GM12892 (cell line): ENCODE measurements around the gene MPRIP.

Experiments
- DNase-seq: peaks from one replicate; pipeline ENCODE4 v3.0.0; 2011; ENCODE audit not compliant: insufficient read length
- FAIRE-seq: peaks from 2 replicates; lab custom pipeline; 2011; peaks lifted over from hg19 to GRCh38; lab: Jason Lieb, UNC
- POLR2A ChIP-seq: IDR thresholded peaks from 2 replicates; pipeline ENCODE4 v1.6.1; 2011; ENCODE audit warnings: low read depth, low read length, control low read depth
- POLR2AphosphoS5 ChIP-seq: IDR thresholded peaks from 2 replicates; pipeline ENCODE4 v1.6.1; 2011; ENCODE audit warnings: low read depth, low read length, control low read depth
- TAF1 ChIP-seq: IDR thresholded peaks from 2 replicates; pipeline ENCODE4 v1.6.1; 2011; ENCODE audit warnings: low read depth, mild to moderate bottlenecking, control low read depth, low read length, borderline replicate concordance

MPRIP gene

DNA sequence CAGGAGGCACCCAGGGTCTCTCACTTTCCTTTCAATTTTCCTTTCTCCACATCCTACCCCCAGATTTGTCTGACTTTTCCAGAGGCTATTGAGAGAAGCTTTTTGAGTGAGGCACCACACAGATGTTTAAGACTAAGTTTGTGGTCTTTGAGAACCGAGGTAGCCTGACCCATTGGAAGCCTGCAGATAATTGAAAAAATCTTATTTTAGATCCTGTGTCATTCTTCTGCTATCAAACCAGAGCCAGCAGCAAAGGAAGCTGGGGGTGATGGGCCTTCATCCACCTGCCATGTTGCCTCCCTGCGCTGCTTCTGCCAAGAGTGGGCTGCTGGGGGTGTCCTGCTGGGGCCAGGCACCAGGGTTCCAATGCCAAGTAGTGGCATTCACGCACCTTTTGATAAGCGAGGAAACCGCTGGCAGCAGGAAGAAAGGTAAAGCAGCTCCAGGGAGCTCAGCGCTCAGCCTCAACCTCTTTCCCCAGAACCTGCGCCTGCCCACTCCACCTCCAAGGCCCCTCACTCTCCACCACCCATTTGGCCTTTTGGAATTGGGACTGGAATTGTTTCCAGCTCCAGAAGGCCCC lies 55.6 kb downstream of the MPRIP start:
- FAIRE-seq: no peak
- TF ChIP-seq TAF1: no peak
- no peak for DNase-seq

DNA sequence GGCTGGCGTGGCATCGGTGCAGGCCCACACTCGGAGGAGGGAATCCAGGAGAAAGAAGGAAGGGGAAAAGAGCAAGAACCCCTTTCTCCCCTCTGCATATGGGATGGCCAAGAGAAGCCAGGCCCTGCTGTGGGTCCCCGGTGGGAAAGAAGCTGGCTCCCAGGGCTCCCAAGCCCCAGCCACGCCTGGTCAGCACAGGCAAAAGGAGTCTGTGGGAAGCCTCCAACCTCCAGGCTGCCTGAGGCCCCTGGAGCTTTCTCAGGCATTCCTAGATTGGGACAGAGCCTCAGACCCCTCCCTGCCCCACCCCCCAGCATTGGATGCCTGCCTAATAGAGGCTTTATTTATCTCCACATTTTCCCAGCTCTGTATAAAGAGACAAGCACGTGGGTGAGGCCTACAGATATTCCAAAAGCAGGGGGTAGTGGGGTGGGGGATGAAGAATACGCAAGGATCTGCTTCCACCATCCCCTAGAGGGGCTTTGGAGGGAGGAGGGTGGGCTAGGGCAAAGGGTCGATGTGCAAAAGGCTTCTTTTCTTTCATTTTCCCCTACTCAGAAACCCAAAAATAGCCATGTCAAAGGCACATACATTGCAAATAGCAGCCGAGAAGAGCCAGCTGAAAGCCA lies 56.4 kb downstream of the MPRIP start:
- FAIRE-seq (no peak), DNase-seq (no peak)
- TF ChIP-seq POLR2AphosphoS5 (no peak), TAF1 (no peak), POLR2A (no peak)

DNA sequence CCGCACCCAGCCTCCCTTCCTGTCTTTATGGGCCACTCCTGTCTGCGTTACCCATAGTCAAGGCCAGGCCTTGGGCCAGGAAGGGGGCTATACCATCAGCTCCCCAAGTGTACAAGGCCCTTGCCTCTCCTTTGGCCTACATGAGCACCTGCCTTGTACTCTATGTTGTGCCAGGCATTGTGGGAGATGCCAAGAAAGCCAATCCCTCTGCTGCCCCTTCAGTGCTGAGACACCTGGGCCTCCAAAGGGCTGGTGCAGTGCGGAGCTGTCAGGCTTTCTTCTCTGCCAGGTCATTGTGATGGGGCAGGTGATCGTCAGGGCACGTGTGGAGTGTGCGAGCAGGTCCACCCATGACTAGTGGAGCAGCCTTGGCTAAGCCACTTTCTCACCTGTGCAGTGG lies 59.9 kb downstream of the MPRIP start:
- DNase-seq (no peak), FAIRE-seq (no peak)
- TF ChIP-seq TAF1: no peak
- TF ChIP-seq POLR2AphosphoS5: no peak
- no peak for TF ChIP-seq POLR2A

DNA sequence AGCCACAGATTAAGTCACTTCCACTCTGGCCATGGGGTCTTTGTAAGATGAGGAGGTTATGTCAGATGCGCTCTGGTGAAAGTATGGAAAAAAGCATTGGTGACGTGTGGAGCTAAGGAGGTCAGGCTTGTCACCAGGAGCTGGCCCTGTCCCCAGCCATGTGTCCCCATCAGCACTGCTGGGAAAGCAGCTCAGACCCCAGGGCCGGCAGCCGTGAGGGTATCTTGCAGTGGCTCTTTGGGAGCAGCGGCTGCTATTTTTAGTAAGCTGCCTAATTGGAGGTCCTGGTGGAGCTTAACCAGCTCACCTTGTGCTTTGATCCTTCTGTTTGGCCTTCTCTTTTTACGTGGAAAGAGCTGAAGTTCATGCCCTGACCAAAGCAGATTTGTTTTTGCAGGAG lies 60.9 kb downstream of the MPRIP start:
- no peak for FAIRE-seq

DNA sequence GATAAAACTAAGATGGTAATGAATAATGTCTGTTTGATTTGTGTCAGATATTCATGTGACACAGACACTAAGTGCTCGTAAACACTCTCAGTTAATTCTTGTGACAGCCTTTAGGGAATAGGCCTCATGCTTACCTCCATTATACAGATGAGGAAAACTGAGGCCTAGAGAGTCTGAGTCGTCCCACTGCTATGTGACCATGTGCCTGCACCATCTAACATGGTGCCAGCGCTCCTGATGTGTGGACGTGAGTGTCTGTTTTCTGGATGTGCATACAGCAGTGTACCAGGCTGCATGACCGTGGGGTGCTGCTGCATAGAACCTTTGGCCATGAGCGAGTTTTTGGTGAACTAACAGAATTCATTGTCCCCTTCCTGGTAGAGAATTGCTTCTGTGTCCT lies 61.8 kb downstream of the MPRIP start:
- no peak for TF ChIP-seq POLR2A
- no peak for TF ChIP-seq TAF1
- no peak for TF ChIP-seq POLR2AphosphoS5
- FAIRE-seq: no peak
- no peak for DNase-seq

More for the DNA sequence above, 60.9 kb downstream of the MPRIP start:
- TF ChIP-seq POLR2A (no peak), TAF1 (no peak), POLR2AphosphoS5 (no peak)
- no peak for DNase-seq

DNA sequence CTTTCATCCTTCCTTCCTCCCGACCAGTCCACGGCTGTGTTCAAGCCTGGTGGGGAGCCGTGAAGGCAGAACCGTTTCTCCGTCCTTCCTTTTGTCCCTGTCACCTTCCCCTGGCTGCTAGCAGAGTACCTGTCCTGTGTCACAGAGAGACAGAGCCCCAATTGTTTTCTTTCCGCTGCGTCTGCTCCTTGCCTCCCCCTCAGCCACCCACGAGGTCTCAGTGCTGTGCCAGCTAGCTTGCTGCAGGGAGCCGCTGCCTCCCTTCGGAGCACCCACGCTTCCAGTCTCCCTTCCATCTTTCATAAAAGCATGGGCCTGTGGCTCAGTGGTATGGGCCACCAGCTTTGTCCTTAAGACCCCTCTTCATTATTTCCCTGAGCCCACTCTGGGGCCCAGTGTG lies 62.2 kb downstream of the MPRIP start:
- TF ChIP-seq POLR2A (no peak), TAF1 (no peak), POLR2AphosphoS5 (no peak)
- FAIRE-seq (no peak), DNase-seq (no peak)

DNA sequence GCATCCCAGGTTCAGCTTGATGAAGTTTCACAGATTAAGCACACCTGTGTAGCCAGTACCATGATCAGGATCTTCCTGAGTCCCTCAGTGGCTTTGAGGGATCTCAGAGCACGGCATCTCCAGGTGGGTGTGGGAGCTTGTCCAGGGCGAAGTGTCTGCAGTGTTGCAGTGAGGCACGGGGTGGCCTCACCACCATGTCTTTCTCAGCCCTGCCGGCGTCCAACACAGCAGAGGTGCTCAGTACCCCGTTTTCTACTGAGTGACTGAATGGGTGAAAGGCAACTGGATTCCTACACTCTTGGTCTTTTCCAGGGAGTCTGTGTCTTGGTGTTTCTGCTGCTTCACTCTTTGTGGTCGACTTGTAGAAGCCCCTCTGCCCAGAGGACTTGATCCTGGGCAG lies 63.7 kb downstream of the MPRIP start:
- no peak for TF ChIP-seq POLR2A
- no peak for TF ChIP-seq TAF1
- TF ChIP-seq POLR2AphosphoS5: no peak
- DNase-seq (no peak), FAIRE-seq (no peak)

DNA sequence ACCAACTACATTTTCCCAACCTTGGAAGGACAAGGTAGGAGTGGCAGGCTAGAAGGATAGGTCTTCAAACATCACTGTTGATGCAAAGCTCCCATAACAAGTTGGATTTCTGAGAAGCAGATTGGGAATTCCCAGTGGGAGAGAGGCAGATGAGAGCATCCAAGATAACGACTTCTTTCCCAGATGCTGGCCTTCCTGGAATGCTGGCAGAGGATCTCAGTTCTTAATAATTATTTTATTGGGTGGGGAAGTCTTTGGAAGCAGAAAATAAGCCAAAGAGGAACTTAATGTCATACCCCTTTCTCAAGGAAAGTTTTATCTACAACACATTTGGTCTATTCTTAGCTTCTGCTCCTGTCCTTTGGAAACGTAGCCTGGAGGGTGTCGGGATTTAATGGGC lies 64.5 kb downstream of the MPRIP start:
- DNase-seq: no peak
- FAIRE-seq: no peak
- TF ChIP-seq POLR2AphosphoS5 (no peak), POLR2A (no peak), TAF1 (no peak)

DNA sequence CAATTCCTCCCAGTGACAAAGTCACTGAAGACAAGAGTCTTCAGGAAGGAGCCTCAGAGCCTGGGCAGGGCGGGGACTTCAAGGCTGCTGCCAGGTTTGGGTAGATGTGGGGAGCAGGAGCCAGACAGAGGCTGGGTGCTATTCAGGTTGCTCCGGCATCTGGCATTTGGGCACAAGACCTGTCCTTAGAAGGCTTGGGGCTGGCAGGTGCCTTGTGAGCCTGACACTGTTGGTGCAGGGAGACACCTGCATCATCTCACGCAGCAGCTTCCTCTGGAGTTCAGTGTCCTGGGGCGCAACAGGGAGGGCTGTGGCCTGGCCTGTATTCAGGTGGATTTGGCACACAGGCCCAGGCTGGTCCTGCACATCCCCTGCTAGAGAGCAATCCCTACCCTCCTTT lies 65.0 kb downstream of the MPRIP start:
- FAIRE-seq: no peak
- no peak for TF ChIP-seq POLR2AphosphoS5
- no peak for DNase-seq

DNA sequence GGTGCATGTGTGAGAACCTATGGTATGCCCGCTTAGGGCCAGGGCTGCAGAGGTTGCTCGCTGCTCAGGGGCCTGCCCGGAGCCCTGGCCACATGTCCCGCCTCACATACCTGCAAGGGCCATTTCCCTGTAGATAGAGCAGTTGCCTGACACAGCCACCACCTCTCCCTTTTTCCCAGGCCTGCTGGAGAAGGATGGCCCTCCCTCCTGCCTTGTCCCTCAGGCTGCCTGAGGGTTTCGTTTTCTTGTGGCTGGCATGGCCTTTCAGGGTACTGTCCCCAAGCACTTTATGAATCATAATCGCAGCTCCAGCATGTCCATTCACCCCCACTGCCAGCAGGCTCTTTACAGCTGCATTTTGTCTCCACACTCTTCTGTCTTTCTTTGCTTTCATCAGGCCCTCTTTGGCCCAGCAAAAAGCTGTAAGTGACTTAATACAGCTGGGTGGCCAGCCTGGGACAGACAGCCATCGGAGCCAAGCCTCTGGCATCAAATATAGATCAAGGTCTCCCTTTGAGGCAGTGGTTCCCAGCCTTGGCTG lies 65.7 kb downstream of the MPRIP start:
- no peak for FAIRE-seq
- DNase-seq: no peak

DNA sequence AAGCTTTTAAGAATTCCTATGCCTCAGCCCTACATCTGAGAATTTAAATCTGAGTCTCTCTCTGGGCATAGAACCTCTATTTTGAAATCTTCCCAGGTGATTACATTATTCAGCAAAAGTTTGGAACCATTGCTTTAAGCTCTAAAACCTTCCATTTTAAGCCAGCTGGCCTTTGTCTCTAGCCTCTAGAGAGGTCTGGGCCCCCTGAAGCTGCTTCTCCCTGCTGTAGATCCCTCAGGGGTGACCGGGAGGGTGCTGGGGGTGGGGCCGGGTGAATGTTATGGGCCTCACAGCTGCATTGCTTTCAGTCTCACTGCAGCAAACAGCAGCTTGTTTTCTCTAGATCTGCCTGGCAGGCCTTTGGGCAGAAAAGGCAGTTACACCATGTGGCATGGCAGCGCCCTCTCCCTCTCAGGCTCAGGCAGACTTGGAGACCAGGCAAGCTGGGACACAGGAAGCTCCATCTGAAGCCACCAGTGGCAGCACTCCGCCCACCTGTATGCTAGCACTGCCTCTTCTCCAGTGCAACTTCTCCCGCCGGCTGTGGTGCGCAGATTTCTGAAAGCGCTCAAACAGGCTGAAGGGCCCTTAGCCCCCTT lies 66.3 kb downstream of the MPRIP start:
- no peak for FAIRE-seq

More for the DNA sequence above, 65.7 kb downstream of the MPRIP start:
- TF ChIP-seq POLR2AphosphoS5: no peak
- no peak for TF ChIP-seq TAF1
- no peak for TF ChIP-seq POLR2A

DNA sequence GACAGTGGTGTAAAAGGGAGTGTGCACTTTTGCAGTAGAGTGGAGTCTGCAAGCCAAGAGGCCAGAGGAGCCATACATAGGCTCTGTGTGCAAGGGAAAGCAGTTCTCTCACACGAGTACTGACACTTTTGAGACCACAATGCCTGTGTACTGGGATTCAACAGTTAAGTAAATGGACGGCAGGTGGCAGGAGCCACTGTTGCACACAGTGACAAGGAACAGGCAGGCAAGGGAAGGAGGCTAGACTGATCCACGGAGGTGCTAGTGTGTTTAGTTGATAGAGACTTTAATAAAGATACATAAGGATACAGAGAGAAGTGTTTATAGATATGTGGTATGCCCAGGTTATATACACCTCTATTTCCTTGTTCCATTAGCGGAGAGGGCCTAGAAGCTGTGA lies 67.0 kb downstream of the MPRIP start:
- no peak for DNase-seq
- no peak for TF ChIP-seq POLR2A
- TF ChIP-seq TAF1: no peak
- TF ChIP-seq POLR2AphosphoS5: no peak
- FAIRE-seq: no peak

More for the DNA sequence above, 66.3 kb downstream of the MPRIP start:
- TF ChIP-seq POLR2AphosphoS5 (no peak), POLR2A (no peak), TAF1 (no peak)
- DNase-seq: no peak
